NB4 (cell line): Measurements from ENCODE around the gene NTM.

Experiments
- MYC ChIP-seq: IDR thresholded peaks from 2 replicates; pipeline ENCODE4 v1.6.1; 2011; ENCODE audit warnings: low read depth, low read length
- POLR2A ChIP-seq: IDR thresholded peaks from 2 replicates; pipeline ENCODE4 v1.6.1; 2011; ENCODE audit warnings: mild to moderate bottlenecking; ENCODE audit not compliant: insufficient read length; ENCODE audit errors: extremely low read depth
- TF ChIP-seq, protein P1 (sequence below): IDR thresholded peaks from one replicate; pipeline ENCODE4 v1.5.1; 2012; ENCODE audit warnings: low read depth, low read length

DNA sequence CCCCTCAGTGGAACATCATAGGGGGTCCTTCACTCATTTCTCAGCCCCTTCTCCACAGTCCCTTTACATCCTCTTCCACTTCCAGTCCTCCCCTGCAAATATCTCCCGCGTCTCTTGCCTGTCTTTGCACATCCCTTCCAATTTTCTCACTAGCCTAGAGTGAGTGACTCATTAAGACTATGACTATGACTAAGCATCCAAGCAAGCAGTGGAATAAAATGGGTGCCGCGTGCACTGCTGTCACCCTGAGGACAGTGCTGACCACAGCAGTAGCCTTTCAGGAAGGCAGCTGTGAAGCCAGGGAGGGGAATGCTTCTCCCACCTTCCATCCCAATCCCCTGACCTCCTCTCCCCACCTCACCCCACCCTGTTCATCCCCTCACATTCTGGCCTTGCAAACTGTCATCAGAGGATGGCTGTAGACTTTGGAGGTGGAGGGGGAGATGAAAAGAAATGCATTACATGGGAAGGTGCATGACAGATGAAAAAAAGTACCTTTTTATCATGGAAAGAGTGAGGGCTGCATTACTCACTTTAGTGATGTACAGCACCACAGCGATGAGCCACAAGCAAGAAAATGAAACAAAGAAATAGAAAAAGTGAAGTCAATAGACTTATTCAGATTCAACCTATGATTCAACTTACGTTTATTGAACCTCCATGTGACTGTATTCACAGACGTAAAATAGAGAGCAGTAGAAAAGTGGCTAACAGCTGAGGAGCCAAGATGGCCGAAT is 948.2 kb downstream of the NTM start:
- TF ChIP-seq, protein P1, sequence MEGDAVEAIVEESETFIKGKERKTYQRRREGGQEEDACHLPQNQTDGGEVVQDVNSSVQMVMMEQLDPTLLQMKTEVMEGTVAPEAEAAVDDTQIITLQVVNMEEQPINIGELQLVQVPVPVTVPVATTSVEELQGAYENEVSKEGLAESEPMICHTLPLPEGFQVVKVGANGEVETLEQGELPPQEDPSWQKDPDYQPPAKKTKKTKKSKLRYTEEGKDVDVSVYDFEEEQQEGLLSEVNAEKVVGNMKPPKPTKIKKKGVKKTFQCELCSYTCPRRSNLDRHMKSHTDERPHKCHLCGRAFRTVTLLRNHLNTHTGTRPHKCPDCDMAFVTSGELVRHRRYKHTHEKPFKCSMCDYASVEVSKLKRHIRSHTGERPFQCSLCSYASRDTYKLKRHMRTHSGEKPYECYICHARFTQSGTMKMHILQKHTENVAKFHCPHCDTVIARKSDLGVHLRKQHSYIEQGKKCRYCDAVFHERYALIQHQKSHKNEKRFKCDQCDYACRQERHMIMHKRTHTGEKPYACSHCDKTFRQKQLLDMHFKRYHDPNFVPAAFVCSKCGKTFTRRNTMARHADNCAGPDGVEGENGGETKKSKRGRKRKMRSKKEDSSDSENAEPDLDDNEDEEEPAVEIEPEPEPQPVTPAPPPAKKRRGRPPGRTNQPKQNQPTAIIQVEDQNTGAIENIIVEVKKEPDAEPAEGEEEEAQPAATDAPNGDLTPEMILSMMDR, result no peak
- no peak for TF ChIP-seq POLR2A
- TF ChIP-seq MYC, result no peak
